ENCODE data around the gene ERCC6.

Gene ERCC6

DNA sequence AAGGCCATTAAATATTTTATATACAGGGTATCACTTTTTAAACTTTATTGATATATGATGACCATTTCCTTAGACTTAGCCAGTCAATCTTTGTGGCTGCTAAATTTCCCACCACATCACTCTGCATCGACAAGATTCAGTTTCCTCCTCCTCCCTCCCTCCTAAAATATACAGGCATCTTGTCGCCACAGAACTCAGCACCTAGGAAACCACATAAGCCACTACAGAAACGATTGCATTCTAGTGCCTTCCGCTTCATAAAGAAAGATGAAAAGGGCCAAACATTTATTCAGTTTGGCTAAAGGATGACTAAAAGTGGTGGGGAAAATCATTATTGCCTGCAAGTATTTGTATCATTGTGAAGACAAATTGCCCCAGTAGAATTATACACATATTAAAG is 30.7 kb downstream of the ERCC6 start:
- Histone ChIP-seq H2AFZ (ENCODE audit: low read depth, low read length) (no peak overlapping the region), H3K79me2 (ENCODE audit: low read length) (no peaks in the 10 kb centered on the region), H3K9me3 (ENCODE audit: insufficient read depth, low read length) (no peaks in the 10 kb centered on the region), H3K4me1 (ENCODE audit: low read length) (no peaks in the 10 kb centered on the region), H3K27me3 (ENCODE audit: low read depth, low read length) (no peaks in the 10 kb centered on the region), H3K4me3 (ENCODE audit: low read length) (no peak overlapping the region), H3K36me3 (replicated peaks; ENCODE audit: low read depth, low read length) (no peaks in the 10 kb centered on the region), H3K9ac (ENCODE audit: low read length) (no peak overlapping the region), H3K4me2 (ENCODE audit: low read length) (no peak overlapping the region), H4K20me1 (ENCODE audit: insufficient read depth, low read length) (peaks cover 4% of the 10 kb centered on the region), H3K27ac (ENCODE audit: low read length) (no peak overlapping the region)
- TF ChIP-seq EZH2phosphoT487 (IDR thresholded peaks at IDR 0.05; ENCODE audit: low read depth): no peak
- TF ChIP-seq, protein P1, sequence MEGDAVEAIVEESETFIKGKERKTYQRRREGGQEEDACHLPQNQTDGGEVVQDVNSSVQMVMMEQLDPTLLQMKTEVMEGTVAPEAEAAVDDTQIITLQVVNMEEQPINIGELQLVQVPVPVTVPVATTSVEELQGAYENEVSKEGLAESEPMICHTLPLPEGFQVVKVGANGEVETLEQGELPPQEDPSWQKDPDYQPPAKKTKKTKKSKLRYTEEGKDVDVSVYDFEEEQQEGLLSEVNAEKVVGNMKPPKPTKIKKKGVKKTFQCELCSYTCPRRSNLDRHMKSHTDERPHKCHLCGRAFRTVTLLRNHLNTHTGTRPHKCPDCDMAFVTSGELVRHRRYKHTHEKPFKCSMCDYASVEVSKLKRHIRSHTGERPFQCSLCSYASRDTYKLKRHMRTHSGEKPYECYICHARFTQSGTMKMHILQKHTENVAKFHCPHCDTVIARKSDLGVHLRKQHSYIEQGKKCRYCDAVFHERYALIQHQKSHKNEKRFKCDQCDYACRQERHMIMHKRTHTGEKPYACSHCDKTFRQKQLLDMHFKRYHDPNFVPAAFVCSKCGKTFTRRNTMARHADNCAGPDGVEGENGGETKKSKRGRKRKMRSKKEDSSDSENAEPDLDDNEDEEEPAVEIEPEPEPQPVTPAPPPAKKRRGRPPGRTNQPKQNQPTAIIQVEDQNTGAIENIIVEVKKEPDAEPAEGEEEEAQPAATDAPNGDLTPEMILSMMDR (IDR thresholded peaks at IDR 0.05; ENCODE audit: low read depth, low read length): no peak

DNA sequence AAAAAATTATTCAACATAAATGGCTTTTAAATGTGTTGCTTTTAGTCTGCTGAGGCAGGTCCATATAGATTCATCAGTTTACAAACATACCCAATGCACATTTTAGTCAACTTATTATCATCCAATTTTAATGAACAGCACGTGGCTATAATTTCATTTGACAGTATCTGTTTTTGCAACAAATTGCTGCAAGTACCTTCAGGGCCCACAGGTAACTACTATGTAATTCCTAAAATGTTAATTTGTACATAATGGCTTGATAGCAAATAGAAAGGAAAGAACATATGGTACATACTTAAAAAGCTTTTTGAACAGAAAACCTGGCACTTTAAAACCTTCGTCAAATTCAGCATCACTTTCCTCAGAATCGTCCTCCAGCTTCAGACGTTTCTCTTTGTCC is 33.3 kb downstream of the ERCC6 start:
- H3K79me2 ChIP-seq (ENCODE audit: low read length): no peaks in the 10 kb centered on the region
- H3K9me3 ChIP-seq (ENCODE audit: insufficient read depth, low read length): no peaks in the 10 kb centered on the region
- peaks cover under 1% of the 10 kb centered on the region for H3K36me3 ChIP-seq (replicated peaks; ENCODE audit: low read depth, low read length)
- no peaks in the 10 kb centered on the region for H3K27me3 ChIP-seq (ENCODE audit: low read depth, low read length)
- H3K4me2 ChIP-seq (ENCODE audit: low read length): no peak overlapping the region
- no peak overlapping the region for H3K9ac ChIP-seq (ENCODE audit: low read length)
- H4K20me1 ChIP-seq (ENCODE audit: insufficient read depth, low read length): no peaks in the 10 kb centered on the region
- no peaks in the 10 kb centered on the region for H3K4me1 ChIP-seq (ENCODE audit: low read length)
- TF ChIP-seq, protein P1 (IDR thresholded peaks at IDR 0.05; ENCODE audit: low read depth, low read length): no peak
- no peak for TF ChIP-seq EZH2phosphoT487 (IDR thresholded peaks at IDR 0.05; ENCODE audit: low read depth)
- H3K4me3 ChIP-seq (ENCODE audit: low read length): no peak overlapping the region
- no peak overlapping the region for H2AFZ ChIP-seq (ENCODE audit: low read depth, low read length)
- no peak overlapping the region for H3K27ac ChIP-seq (ENCODE audit: low read length)

DNA sequence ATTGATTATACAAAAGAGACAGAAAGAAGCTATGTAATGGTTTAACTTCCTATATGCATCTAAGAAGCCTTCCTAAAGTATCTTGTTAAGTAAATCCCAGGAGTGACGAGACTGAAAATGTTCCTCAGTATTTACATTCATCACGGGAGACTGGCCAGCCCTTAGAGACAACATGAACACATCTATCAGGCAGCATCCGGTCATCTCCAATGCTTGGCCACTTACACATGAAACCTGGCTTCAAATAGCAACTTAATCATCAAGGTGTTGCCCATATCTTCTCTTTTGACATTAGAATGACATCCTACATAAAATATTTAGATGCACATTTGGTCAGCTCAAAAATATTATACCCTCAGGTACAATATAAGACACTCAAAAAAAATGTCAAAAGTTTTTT is 33.8 kb downstream of the ERCC6 start:
- H3K4me2 ChIP-seq (ENCODE audit: low read length): no peak overlapping the region
- no peak overlapping the region for H3K9ac ChIP-seq (ENCODE audit: low read length)
- no peaks in the 10 kb centered on the region for H3K79me2 ChIP-seq (ENCODE audit: low read length)
- no peak for TF ChIP-seq EZH2phosphoT487 (IDR thresholded peaks at IDR 0.05; ENCODE audit: low read depth)
- TF ChIP-seq, protein P1 (IDR thresholded peaks at IDR 0.05; ENCODE audit: low read depth, low read length): no peak
- no peak overlapping the region for H2AFZ ChIP-seq (ENCODE audit: low read depth, low read length)
- H3K9me3 ChIP-seq (ENCODE audit: insufficient read depth, low read length): no peaks in the 10 kb centered on the region
- no peaks in the 10 kb centered on the region for H3K4me1 ChIP-seq (ENCODE audit: low read length)
- peaks cover 6% of the 10 kb centered on the region for H3K36me3 ChIP-seq (replicated peaks; ENCODE audit: low read depth, low read length)
- no peak overlapping the region for H3K27ac ChIP-seq (ENCODE audit: low read length)
- no peaks in the 10 kb centered on the region for H3K27me3 ChIP-seq (ENCODE audit: low read depth, low read length)
- no peak overlapping the region for H3K4me3 ChIP-seq (ENCODE audit: low read length)
- no peaks in the 10 kb centered on the region for H4K20me1 ChIP-seq (ENCODE audit: insufficient read depth, low read length)

DNA sequence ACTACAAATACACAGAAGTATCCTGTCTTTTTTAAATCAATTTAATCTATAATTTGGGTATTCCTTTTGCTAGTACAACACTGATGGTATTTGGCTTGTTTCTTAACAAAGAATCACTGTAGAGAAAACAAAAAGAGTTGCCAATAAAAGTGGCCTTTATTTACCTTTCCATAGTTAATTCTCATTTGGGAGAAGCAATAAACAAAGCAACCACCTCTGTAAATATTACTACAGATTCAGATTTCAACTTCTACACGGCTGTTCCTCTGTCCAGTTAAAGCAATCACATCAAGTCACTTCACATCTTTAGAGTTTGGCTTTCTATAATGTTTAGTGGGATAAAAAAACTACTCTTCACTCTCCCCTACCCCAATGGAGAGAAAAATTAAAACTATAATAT is 34.4 kb downstream of the ERCC6 start:
- Histone ChIP-seq H3K36me3 (replicated peaks; ENCODE audit: low read depth, low read length) (peaks cover 6% of the 10 kb centered on the region), H2AFZ (ENCODE audit: low read depth, low read length) (no peak overlapping the region), H3K27me3 (ENCODE audit: low read depth, low read length) (no peaks in the 10 kb centered on the region), H4K20me1 (ENCODE audit: insufficient read depth, low read length) (no peaks in the 10 kb centered on the region), H3K4me2 (ENCODE audit: low read length) (no peak overlapping the region), H3K27ac (ENCODE audit: low read length) (no peak overlapping the region), H3K9ac (ENCODE audit: low read length) (no peak overlapping the region), H3K4me1 (ENCODE audit: low read length) (no peaks in the 10 kb centered on the region), H3K9me3 (ENCODE audit: insufficient read depth, low read length) (no peaks in the 10 kb centered on the region), H3K4me3 (ENCODE audit: low read length) (no peak overlapping the region), H3K79me2 (ENCODE audit: low read length) (no peaks in the 10 kb centered on the region)
- TF ChIP-seq, protein P1 (IDR thresholded peaks at IDR 0.05; ENCODE audit: low read depth, low read length): no peak
- TF ChIP-seq EZH2phosphoT487 (IDR thresholded peaks at IDR 0.05; ENCODE audit: low read depth): no peak

Data from OCI-LY3 (cell line).